Measurements from ENCODE around the gene DLGAP1.
A peak's percentile ranks its signal among the peaks of the same experiment; 100 is the strongest.
"Not testable (repeated sequence)": the region's sequence is repeated elsewhere in the genome, so short reads cannot be mapped to it uniquely, and the experiment has no call there.

Gene DLGAP1

DNA sequence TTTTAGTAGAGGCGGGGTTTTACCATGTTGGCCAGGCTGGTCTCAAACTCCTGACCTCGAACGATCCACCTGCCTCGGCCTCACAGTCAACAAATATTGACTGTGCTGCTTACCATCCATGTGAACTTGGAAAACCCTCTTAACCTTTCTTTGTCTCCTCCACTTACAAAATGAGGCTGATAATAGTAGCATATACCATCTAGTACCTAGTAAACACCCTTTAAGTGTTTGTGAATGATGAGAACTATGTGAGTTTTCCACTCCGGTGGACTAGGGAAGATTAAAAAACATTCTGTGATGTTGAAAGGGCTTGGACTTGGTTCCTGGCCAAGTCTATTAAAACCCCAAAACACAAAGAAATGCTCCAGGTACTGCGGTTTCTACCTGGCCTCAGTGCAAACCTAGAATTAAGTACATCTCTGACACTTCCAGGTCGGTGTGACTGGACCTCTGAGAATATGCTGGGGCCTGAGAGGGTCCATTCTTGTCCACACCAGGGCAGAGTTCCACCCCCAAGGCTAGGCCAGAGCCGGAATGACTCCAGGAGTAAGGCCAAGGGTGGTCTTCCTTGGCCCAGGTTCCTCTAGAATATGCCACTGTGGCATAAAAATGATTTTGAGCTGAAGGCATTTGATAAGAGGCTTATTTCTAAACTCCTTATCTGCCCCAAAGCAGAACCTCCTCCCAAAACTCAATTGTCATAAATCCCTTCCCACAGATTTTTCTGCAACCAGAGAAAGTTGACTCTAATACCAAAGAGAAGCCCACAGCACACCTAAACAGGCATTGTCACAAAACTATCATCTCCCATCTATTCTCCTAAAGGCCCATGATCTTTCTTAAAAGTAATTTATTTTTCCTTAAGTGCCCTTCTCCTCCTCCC, 787.6 kb downstream of the DLGAP1 start:
- peak; percentile 10 to 50 for DNase-seq

- DNase-seq: no peak
Observed at GRCh38 chr18:3666526-3667254, 788.4 kb downstream of the DLGAP1 start.

- DNase-seq: peak; percentile 81 to 85
Observed at GRCh38 chr18:3665780-3666525, 789.2 kb downstream of the DLGAP1 start.

- DNase-seq: no peak
Observed at GRCh38 chr18:3665204-3665603, 789.9 kb downstream of the DLGAP1 start.

- DNase-seq: peak; percentile 25 to 31
Observed at GRCh38 chr18:3664563-3665178, 790.4 kb downstream of the DLGAP1 start.

DNA sequence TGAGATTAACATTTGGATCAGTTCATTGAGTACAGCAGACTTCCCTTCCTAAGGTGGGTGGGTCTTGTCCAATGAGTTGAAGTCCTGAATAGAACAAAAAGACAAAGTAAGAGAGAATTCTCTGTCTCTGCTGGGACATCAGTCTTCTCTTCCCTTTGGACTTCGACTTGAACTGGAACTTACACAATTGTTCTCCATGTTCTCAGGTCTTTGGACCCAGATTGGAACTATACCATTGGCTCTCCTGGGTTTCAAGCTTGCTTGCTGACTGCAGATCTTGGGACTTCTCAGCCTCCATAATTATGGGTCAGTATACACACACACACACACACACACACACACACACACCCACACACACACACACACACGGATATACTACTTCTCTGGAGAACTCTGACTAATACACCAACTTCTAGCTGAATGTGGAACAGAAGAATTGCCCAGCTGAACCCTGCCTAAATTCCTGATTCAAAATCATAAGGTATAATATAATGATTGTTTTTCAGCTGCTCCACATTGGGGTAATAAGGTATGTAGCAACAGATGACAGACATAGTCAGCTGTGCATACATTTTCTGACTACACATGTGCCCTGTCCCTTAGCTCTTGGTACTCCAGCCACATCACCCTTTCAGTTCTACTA, 791.1 kb downstream of the DLGAP1 start:
- DNase-seq: no peak

GRCh38 chr18:3661989-3662388, 793.1 kb downstream of the DLGAP1 start:
- DNase-seq: no peak

DNA sequence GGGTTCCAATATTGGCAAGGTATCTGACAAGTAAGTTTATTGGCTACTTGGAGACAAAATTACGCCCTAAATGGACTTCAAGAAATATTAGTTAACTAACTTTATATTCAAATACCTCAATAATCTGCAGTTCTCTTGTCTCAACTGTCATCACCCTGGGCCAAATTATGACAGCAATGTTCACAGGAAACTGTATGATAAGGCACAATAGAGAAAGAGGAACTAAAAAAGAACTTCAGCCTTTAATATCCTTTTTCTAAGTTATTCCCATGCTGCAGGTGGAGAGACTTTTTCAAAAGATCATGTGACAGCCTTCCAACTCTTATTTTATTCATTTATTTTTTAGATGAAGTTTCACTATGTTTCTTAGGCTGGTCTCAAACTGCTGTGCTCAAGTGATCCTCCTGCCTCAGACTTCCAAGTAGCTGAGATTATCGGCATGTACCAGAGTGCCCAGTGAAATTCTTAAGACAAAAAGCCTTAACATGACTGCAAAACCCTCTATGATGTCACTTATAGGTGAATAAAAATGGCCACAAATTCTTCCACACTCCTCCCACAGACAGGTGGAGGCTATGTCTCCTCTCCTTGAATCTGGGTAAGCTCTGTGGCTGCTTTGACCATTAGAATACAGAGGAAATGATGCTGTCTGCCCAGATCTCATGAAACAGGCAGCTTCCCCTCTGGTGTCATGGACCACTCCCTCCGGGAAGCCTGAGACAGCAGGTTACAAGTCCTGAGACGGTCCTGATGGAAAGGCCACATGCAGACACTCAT, 794.2 kb downstream of the DLGAP1 start:
- DNase-seq: no peak

GRCh38 chr18:3658529-3658928, 796.6 kb downstream of the DLGAP1 start:
- no peak for DNase-seq

GRCh38 chr18:3655254-3656050, 799.7 kb downstream of the DLGAP1 start:
- DNase-seq: peak; percentile 32 to 57

DNA sequence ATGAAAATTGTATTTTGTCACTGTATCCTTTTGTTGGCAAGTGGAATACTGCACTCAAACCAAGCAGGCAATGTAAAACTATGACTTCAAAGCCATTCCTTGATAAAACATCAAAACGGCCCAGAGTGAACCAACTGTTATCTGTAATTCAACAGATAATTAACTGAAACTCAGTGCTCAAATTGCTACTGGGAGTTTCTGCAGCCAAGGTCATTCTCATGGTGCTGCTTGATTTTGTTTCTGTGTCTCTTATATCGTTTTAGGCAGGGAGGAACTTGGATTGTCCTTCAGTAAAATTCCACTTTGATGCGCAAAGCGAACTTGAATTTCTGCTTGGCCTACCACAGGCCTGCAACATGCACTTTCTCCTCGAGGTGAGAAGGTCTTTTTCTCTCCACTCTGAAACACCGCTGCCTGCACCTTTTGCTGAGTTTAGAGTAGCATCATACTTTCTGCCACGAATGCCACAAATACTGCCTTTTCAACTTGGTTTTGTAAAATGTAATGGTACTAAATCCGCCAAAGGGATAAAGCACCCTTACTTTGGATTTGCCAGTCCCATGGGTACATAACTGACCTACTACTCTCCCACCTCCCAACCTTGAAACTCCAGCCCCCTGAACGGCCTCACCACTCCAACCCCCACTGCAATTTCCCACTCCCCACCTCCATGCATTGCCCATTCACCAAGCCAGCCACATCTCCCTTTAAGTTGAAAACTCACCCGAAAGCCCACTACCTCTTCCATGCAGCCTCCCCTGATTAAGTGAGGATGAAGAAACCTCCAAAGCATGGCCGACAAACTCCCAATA, 800.5 kb downstream of the DLGAP1 start:
- peak; percentile 10 to 12 for DNase-seq

GRCh38 chr18:3653851-3654441, 801.2 kb downstream of the DLGAP1 start:
- DNase-seq: peak; percentile 46 to 56

- DNase-seq: no peak
Observed at GRCh38 chr18:3653263-3653850, 801.8 kb downstream of the DLGAP1 start.

- DNase-seq: peak; percentile 94
Observed at GRCh38 chr18:3652380-3653262, 802.5 kb downstream of the DLGAP1 start.

GRCh38 chr18:3651266-3651665, 803.8 kb downstream of the DLGAP1 start:
- DNase-seq: no peak

DNA sequence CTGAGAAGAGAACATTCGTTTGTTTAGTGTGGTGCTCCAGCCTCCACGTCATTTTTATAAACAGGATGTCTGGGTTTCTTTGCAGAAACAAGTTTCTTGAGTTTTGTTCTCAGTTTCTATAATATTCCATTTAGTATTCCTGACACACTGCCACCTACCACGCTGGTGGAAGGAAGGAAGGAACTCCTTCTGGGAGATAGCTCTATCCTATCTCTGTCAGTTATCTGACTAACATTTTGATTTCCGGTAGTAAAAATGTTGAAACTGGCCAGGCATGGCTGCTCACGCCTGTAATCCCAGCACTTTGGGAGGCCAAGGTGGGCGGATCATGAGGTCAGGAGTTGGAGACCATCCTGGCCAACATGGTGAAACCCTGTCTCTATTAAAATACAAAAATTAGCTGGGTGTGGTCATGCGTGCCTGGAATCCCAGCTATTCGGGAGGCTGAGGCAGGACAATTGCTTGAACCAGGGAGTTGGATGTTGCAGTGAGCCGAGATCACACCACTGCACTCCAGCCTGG, 804.5 kb downstream of the DLGAP1 start:
- not testable (repeated sequence) for DNase-seq

GRCh38 chr18:3649633-3650426, 805.3 kb downstream of the DLGAP1 start:
- no peak for DNase-seq

Data from SHP77 (cell line).